Stimulated activated CD4-positive, alpha-beta T cell treated with anti-CD3 and anti-CD28 coated beads, Interleukin-12 subunit alpha, Interleukin-12 subunit beta, amount 100 ng/mL, for 4 hours (primary cell): ENCODE data around the gene PPP2R5E.
"Not testable (repeated sequence)": the region's sequence is repeated elsewhere in the genome, so short reads cannot be mapped to it uniquely, and the experiment has no call there.

ENCODE experiments used
- DNase-seq: peaks from one replicate; pipeline ENCODE4 v3.0.0-alpha.2; 2020

Gene PPP2R5E

GRCh38 chr14:63543000-63543825 lies at the start of gene PPP2R5E:
Gene PPP2R5E, minus strand, starts transcription at chr14:63543377. Its CDS starts 3,692 bp downstream, at chr14:63539685.
- peak; percentile 92 for DNase-seq

- not testable (repeated sequence) for DNase-seq
These were observed 39.9 kb upstream of the PPP2R5E start for GRCh38 chr14:63583046-63583445.

- no peak for DNase-seq
These were observed 38.3 kb upstream of the PPP2R5E start for GRCh38 chr14:63581491-63581890.

- no peak for DNase-seq
These were observed 35.1 kb upstream of the PPP2R5E start for GRCh38 chr14:63578300-63578699.

GRCh38 chr14:63573581-63573980 lies 30.4 kb upstream of the PPP2R5E start:
- DNase-seq, result no peak

GRCh38 chr14:63565448-63565847 lies 22.3 kb upstream of the PPP2R5E start:
- DNase-seq, result no peak

GRCh38 chr14:63564318-63564717 lies 21.1 kb upstream of the PPP2R5E start:
- DNase-seq, result no peak

- DNase-seq, result no peak
These were observed 20.3 kb upstream of the PPP2R5E start for GRCh38 chr14:63563370-63564026.

GRCh38 chr14:63562405-63562804 lies 19.2 kb upstream of the PPP2R5E start:
- no peak for DNase-seq

- no peak for DNase-seq
These were observed 12.4 kb upstream of the PPP2R5E start for GRCh38 chr14:63555572-63555971.

- no peak for DNase-seq
These were observed 8.2 kb upstream of the PPP2R5E start for GRCh38 chr14:63551332-63551731.

GRCh38 chr14:63547798-63548335 lies 4.7 kb upstream of the PPP2R5E start:
- DNase-seq, result no peak

- no peak for DNase-seq
These were observed 2.3 kb upstream of the PPP2R5E start for GRCh38 chr14:63545431-63545830.

- no peak for DNase-seq
These were observed 1.6 kb upstream of the PPP2R5E start for GRCh38 chr14:63544591-63545299.

- no peak for DNase-seq
These were observed 739 bp upstream of the PPP2R5E start for GRCh38 chr14:63543826-63544406.

GRCh38 chr14:63542231-63542999 lies 762 bp downstream of the PPP2R5E start:
- no peak for DNase-seq

GRCh38 chr14:63535918-63536317 lies 7.3 kb downstream of the PPP2R5E start:
- DNase-seq, result no peak

GRCh38 chr14:63533474-63533873 lies 9.7 kb downstream of the PPP2R5E start:
- no peak for DNase-seq

- no peak for DNase-seq
These were observed 18.5 kb downstream of the PPP2R5E start for GRCh38 chr14:63524537-63525155.

GRCh38 chr14:63523735-63524426 lies 19.3 kb downstream of the PPP2R5E start:
- no peak for DNase-seq

- not testable (repeated sequence) for DNase-seq
These were observed 20.7 kb downstream of the PPP2R5E start for GRCh38 chr14:63522511-63522910.
